Pons (tissue), 1 donor: ENCODE data around the gene DDAH1.

Source experiments
- DNase-seq: peaks from one replicate; pipeline ENCODE4 v3.0.0-alpha.2; 2016; ENCODE audit warnings: low spot score

The DDAH1 gene

GRCh38 chr1:85303440-85304162, 161.4 kb downstream of the DDAH1 start:
- DNase-seq = no peak

GRCh38 chr1:85300140-85300539, 164.8 kb downstream of the DDAH1 start:
- no peak for DNase-seq

GRCh38 chr1:85297855-85298629, 166.9 kb downstream of the DDAH1 start:
- peak; percentile 32 for DNase-seq

GRCh38 chr1:85297538-85297854, 167.5 kb downstream of the DDAH1 start:
- no peak for DNase-seq

GRCh38 chr1:85296980-85297379, 168.0 kb downstream of the DDAH1 start:
- DNase-seq = no peak

- no peak for DNase-seq
Measured at GRCh38 chr1:85295654-85296053, 169.3 kb downstream of the DDAH1 start.

- no peak for DNase-seq
Measured at GRCh38 chr1:85295006-85295431, 169.9 kb downstream of the DDAH1 start.

- no peak for DNase-seq
Measured at GRCh38 chr1:85290826-85291225, 174.1 kb downstream of the DDAH1 start.

- DNase-seq = no peak
Measured at GRCh38 chr1:85289848-85290335, 175.1 kb downstream of the DDAH1 start.

GRCh38 chr1:85289207-85289847, 175.6 kb downstream of the DDAH1 start:
- DNase-seq = no peak

GRCh38 chr1:85284202-85284601, 180.8 kb downstream of the DDAH1 start:
- DNase-seq = no peak

- DNase-seq = no peak
Measured at GRCh38 chr1:85283475-85284199, 181.3 kb downstream of the DDAH1 start.

- no peak for DNase-seq
Measured at GRCh38 chr1:85282424-85282823, 182.5 kb downstream of the DDAH1 start.

GRCh38 chr1:85280636-85281035, 184.3 kb downstream of the DDAH1 start:
- DNase-seq = no peak

- no peak for DNase-seq
Measured at GRCh38 chr1:85279458-85280080, 185.4 kb downstream of the DDAH1 start.

GRCh38 chr1:85278853-85279314, 186.1 kb downstream of the DDAH1 start:
- DNase-seq = peak; percentile 31

- no peak for DNase-seq
Measured at GRCh38 chr1:85277802-85278201, 187.2 kb downstream of the DDAH1 start.

- DNase-seq = no peak
Measured at GRCh38 chr1:85276978-85277639, 187.8 kb downstream of the DDAH1 start.

- peak; percentile 98 for DNase-seq
Measured at GRCh38 chr1:85276215-85276977, 188.6 kb downstream of the DDAH1 start, which contains the start of gene BCL10. BCL10 (minus strand) TSS chr1:85276632; CDS start chr1:85276352, 280 bp downstream.

GRCh38 chr1:85275701-85276214, 189.2 kb downstream of the DDAH1 start:
- no peak for DNase-seq
